ENCODE results near the gene C10orf90. TPM values are rescaled to one million over a fixed set of nuclear protein-coding genes. Genes with fewer than 3 reads are reported as not detected.

Gene C10orf90
- total RNA-seq, 2 donors from 2014 or later, result 0.33 TPM; not detected in 1

- Histone ChIP-seq H3K36me3 (ENCODE audit: control insufficient read depth, insufficient read depth, low read length) (no peaks in the 10 kb centered on the region), H3K9ac (ENCODE audit: extremely low read depth, low read length, poor library complexity, severe bottlenecking) (no peak overlapping the region), H3K4me3 (ENCODE audit: low read length) (no peak overlapping the region), H3K9me3 (ENCODE audit: control insufficient read depth, low read length) (peaks cover 5% of the 10 kb centered on the region), H3K27me3 (ENCODE audit: control insufficient read depth, insufficient read depth, low read length, poor library complexity, severe bottlenecking) (no peaks in the 10 kb centered on the region), H3K27ac (ENCODE audit: low read depth, low read length) (no peak overlapping the region), H3K4me1 (ENCODE audit: control insufficient read depth, insufficient read depth, low read length) (no peaks in the 10 kb centered on the region)
- H3K27ac Mint-ChIP-seq, result no peak overlapping the region
- TF ChIP-seq, protein P1, sequence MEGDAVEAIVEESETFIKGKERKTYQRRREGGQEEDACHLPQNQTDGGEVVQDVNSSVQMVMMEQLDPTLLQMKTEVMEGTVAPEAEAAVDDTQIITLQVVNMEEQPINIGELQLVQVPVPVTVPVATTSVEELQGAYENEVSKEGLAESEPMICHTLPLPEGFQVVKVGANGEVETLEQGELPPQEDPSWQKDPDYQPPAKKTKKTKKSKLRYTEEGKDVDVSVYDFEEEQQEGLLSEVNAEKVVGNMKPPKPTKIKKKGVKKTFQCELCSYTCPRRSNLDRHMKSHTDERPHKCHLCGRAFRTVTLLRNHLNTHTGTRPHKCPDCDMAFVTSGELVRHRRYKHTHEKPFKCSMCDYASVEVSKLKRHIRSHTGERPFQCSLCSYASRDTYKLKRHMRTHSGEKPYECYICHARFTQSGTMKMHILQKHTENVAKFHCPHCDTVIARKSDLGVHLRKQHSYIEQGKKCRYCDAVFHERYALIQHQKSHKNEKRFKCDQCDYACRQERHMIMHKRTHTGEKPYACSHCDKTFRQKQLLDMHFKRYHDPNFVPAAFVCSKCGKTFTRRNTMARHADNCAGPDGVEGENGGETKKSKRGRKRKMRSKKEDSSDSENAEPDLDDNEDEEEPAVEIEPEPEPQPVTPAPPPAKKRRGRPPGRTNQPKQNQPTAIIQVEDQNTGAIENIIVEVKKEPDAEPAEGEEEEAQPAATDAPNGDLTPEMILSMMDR (conservative IDR thresholded peaks at IDR 0.05), result no peak
- no peaks in the 10 kb centered on the region for H3K36me3 Mint-ChIP-seq (ENCODE audit: low read depth)
- WGBS, 2 experiments (ENCODE audit: insufficient coverage in 1 of 2, insufficient read length in 1 of 2), result 71 to 77% methylated on average over 3 to 4 of the region's 4 CpGs
- H3K4me3 Mint-ChIP-seq, result no peak overlapping the region
- H3K4me1 Mint-ChIP-seq, result peaks cover 3% of the 10 kb centered on the region
- H3K9me3 Mint-ChIP-seq, result no peaks in the 10 kb centered on the region
- peaks cover 9% of the 10 kb centered on the region for H3K27me3 Mint-ChIP-seq (ENCODE audit: insufficient read depth)
- DNase-seq, result peak; percentile 79
These were observed 272.7 kb downstream of the C10orf90 start for GRCh38 chr10:126397640-126398382.

DNA sequence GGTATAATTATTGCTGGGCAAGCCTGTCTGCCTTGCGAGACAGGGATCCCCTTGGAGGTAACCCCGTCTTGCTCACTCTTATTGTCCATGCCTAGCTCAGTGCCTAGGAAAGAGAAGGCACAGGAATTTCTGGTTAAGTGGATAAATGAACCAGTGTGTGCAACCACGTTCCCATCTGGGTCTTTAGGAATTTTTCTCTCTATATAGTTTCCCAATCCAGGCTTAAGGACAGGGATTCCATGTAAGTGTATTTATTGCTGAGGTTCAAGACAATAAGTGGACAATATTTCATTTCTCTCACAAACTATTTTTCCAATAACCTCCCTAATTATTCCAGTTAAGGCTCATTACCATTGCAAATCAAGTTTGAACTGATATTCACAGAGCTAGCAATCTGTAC is 273.3 kb downstream of the C10orf90 start:
- Mint-ChIP-seq H3K27me3 (ENCODE audit: insufficient read depth) (peaks cover 9% of the 10 kb centered on the region), H3K36me3 (ENCODE audit: low read depth) (no peaks in the 10 kb centered on the region), H3K4me3 (no peak overlapping the region), H3K27ac (no peak overlapping the region), H3K9me3 (peaks cover 3% of the 10 kb centered on the region), H3K4me1 (peaks cover 3% of the 10 kb centered on the region)
- Histone ChIP-seq H3K36me3 (ENCODE audit: control insufficient read depth, insufficient read depth, low read length) (no peaks in the 10 kb centered on the region), H3K4me1 (ENCODE audit: control insufficient read depth, insufficient read depth, low read length) (no peaks in the 10 kb centered on the region), H3K9me3 (ENCODE audit: control insufficient read depth, low read length) (peaks cover 5% of the 10 kb centered on the region), H3K9ac (ENCODE audit: extremely low read depth, low read length, poor library complexity, severe bottlenecking) (no peak overlapping the region), H3K27me3 (ENCODE audit: control insufficient read depth, insufficient read depth, low read length, poor library complexity, severe bottlenecking) (no peaks in the 10 kb centered on the region), H3K4me3 (ENCODE audit: low read length) (no peak overlapping the region), H3K27ac (ENCODE audit: low read depth, low read length) (no peak overlapping the region)
- TF ChIP-seq, protein P1 (conservative IDR thresholded peaks at IDR 0.05), result no peak
- 98 to 100% methylated on average over 2 to 3 of the region's 3 CpGs for WGBS, 2 experiments (ENCODE audit: insufficient coverage in 1 of 2, insufficient read length in 1 of 2)
- no peak for DNase-seq

DNA sequence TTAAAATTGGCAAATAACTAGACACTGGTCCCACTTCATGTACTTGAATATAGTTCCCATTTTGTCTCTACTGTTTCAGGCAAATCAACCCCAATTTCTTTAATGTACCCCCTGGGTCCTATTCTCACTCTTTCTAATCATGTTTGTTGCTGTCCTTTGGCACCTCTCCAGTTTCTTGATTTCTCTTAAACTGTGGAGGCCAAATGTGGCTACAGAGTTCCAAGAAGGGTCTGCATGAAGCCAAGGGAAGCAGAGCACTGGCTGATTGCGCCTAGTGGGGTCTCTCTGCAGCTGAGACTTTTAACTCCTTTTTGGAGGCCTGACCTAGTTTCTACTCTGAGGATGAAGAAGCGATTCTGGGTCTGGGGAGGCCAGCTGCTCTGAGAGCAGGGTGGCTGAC is 275.5 kb downstream of the C10orf90 start:
- no peak overlapping the region for H3K9ac ChIP-seq (ENCODE audit: extremely low read depth, low read length, poor library complexity, severe bottlenecking)
- Mint-ChIP-seq H3K27me3 (ENCODE audit: insufficient read depth) (peaks cover 22% of the 10 kb centered on the region), H3K27ac (no peak overlapping the region), H3K4me3 (no peak overlapping the region), H3K4me1 (peaks cover 3% of the 10 kb centered on the region), H3K9me3 (peaks cover 3% of the 10 kb centered on the region), H3K36me3 (ENCODE audit: low read depth) (no peaks in the 10 kb centered on the region)
- H3K9me3 ChIP-seq (ENCODE audit: control insufficient read depth, low read length), result peaks cover 5% of the 10 kb centered on the region
- no peak overlapping the region for H3K27ac ChIP-seq (ENCODE audit: low read depth, low read length)
- H3K4me3 ChIP-seq (ENCODE audit: low read length), result no peak overlapping the region
- H3K36me3 ChIP-seq (ENCODE audit: control insufficient read depth, insufficient read depth, low read length), result no peaks in the 10 kb centered on the region
- no peak for DNase-seq
- 90 to 100% methylated on average over 2 of the region's 2 CpGs for WGBS, 2 experiments (ENCODE audit: insufficient coverage in 1 of 2, insufficient read length in 1 of 2)
- H3K27me3 ChIP-seq (ENCODE audit: control insufficient read depth, insufficient read depth, low read length, poor library complexity, severe bottlenecking), result peaks cover 12% of the 10 kb centered on the region
- H3K4me1 ChIP-seq (ENCODE audit: control insufficient read depth, insufficient read depth, low read length), result no peaks in the 10 kb centered on the region
- TF ChIP-seq, protein P1 (conservative IDR thresholded peaks at IDR 0.05), result no peak

All from endodermal cell (in vitro differentiated cells).